Spleen (tissue), 11 donors: ENCODE data around the gene PEAK3. TPM values are rescaled to one million over a fixed set of nuclear protein-coding genes. Genes with fewer than 3 reads are reported as not detected.

ENCODE experiments used
- DNase-seq: peaks from one replicate; pipeline ENCODE4 v3.0.0-alpha.2; 2020
- H3K27ac ChIP-seq, 8 donors: fragments of 200-600 bp; sonication (generic) in 7 of 8; 1 replicate in 4 of 8; 2 replicates in 4 of 8; pipeline versions ENCODE4 v1.5.0 to v1.8.0; 2016 to 2021; ENCODE audit warnings: inconsistent platforms in 4 of 8, mild to moderate bottlenecking in 4 of 8, moderate library complexity in 1 of 8
- H3K27me3 ChIP-seq, 7 donors: fragments of 200-600 bp; sonication (generic) in 6 of 7; replicated peaks in 1 of 7; 1 replicate in 4 of 7; 2 replicates in 3 of 7; pipeline versions ENCODE4 v1.5.0 to v1.8.0; 2016 to 2021; ENCODE audit warnings: inconsistent platforms in 3 of 7, mild to moderate bottlenecking in 1 of 7
- H3K36me3 ChIP-seq, 6 donors: fragments of 200-600 bp; sonication (generic) in 5 of 6; 1 replicate in 4 of 6; 2 replicates in 2 of 6; pipeline versions ENCODE4 v1.5.0 to v1.8.0; 2016 to 2021; ENCODE audit warnings: inconsistent platforms in 2 of 6
- H3K4me1 ChIP-seq, 6 donors: fragments of 200-600 bp; sonication (generic) in 5 of 6; 1 replicate in 3 of 6; 2 replicates in 3 of 6; pipeline versions ENCODE4 v1.5.0 to v1.8.0; 2016 to 2021; ENCODE audit warnings: inconsistent platforms in 3 of 6
- H3K4me3 ChIP-seq, 8 donors: fragments of 200-600 bp; sonication (generic) in 7 of 8; 1 replicate in 4 of 8; 2 replicates in 4 of 8; pipeline versions ENCODE4 v1.5.0 to v1.8.0; 2016 to 2021; ENCODE audit warnings: inconsistent platforms in 4 of 8, mild to moderate bottlenecking in 4 of 8, moderate library complexity in 2 of 8
- H3K9me3 ChIP-seq, 8 donors: fragments of 200-600 bp; sonication (generic) in 7 of 8; 1 replicate in 4 of 8; 2 replicates in 4 of 8; pipeline versions ENCODE4 v1.5.0 to v1.8.0; 2016 to 2021; ENCODE audit warnings: inconsistent platforms in 4 of 8
- CTCF ChIP-seq, 11 experiments: fragments of 200-600 bp in 7 of 11; fragments of 450-650 bp in 4 of 11; sonication (generic) in 4 of 11; IDR thresholded peaks in 8 of 11; conservative IDR thresholded peaks in 3 of 11; 1 replicate in 7 of 11; 2 replicates in 4 of 11; pipeline versions ENCODE4 v1.4.0 to v1.8.0; 2016 to 2021; ENCODE audit warnings: antibody characterized with exemption in 11 of 11, inconsistent platforms in 4 of 11, mild to moderate bottlenecking in 1 of 11
- POLR2A ChIP-seq, 3 donors: fragments of 450-650 bp; IDR thresholded peaks; one replicate each; pipeline ENCODE4 v1.5.1; 2017; ENCODE audit warnings: antibody characterized with exemption in 3 of 3, mild to moderate bottlenecking in 1 of 3
- POLR2AphosphoS5 ChIP-seq, 3 donors: sonication (generic); formaldehyde crosslinking; IDR thresholded peaks; one replicate each; pipeline ENCODE4 v1.5.1; 2017; ENCODE audit warnings: antibody characterized with exemption in 3 of 3
- WGBS, 5 donors: extraction: QIAGEN DNeasy Blood & Tissue Kit in 3 of 5; methylation state at CpG; one replicate each; pipeline versions ENCODE4 v1.1.5 to v1.1.7; 2013 to 2018; 5-methylcytosine and 5-hydroxymethylcytosine counted together
- intact Hi-C: fragments of 100-400 bp; cut with DNase I; formaldehyde crosslinking; loops from one replicate; pipeline ENCODE4 v1.15.0; 2023; ENCODE audit warnings: low total_unique reads
- polyA plus RNA-seq, 3 donors: library from polyadenylated mRNA; stranded (reverse); fragments of 200-250 nt; gene quantifications; one replicate each; pipeline ENCODE4 v1.2.1, GENCODE V29; 2013
- total RNA-seq, 7 donors: library from RNA; depleted of rRNA in 3 of 7; stranded (reverse); fragments of >200 nt in 3 of 7; fragmentation: NEBNext Ultra II Directional in 4 of 7; extraction: Animal tissue kit (Norgen Biotek cat#: 25700) in 4 of 7; gene quantifications; one replicate each; pipeline versions ENCODE4 v1.1.0 to v1.2.1, GENCODE V29; 2016 to 2021
- donor health status: healthy with polysubstance abuse.
- donor health status: DM: no; HTN: no; CAD: no; lungs with moderate emphysema.
- donor health status: DM: no; HTN: no; CAD: no.
- donor health status: Bipolar disorder and iron deficiency.
- donor health status: healthy.
- donor health status: DM: no; HTN: no; CAD: no.
- donor health status: DM: yes; HTN: yes; CAD: no.

The PEAK3 gene
- total and polyA plus RNA-seq, 10 donors: 0.30 to 17.4 (median 6.4) TPM

- H3K27ac ChIP-seq: no peak overlapping the region
- H3K36me3 ChIP-seq: peaks cover 12 to 63% (median 53%) of the 10 kb centered on the region in 6 donors
- DNase-seq: no peak
- H3K9me3 ChIP-seq: no peaks in the 10 kb centered on the region
- no peak overlapping the region for H3K4me3 ChIP-seq
- TF ChIP-seq POLR2AphosphoS5 (IDR thresholded peaks at IDR 0.05): no peak
- no peak for TF ChIP-seq CTCF (IDR thresholded peaks at IDR 0.05 in 8 of 11, conservative IDR thresholded peaks at IDR 0.05 in 3 of 11)
- TF ChIP-seq POLR2A (IDR thresholded peaks at IDR 0.05): no peak
- intact Hi-C loops: no loop called here
- peaks cover 11 to 43% (median 41%) of the 10 kb centered on the region in 7 donors for H3K27me3 ChIP-seq
- WGBS, 5 donors: 82 to 88% (median 86%) methylated on average over 9 to 21 of the region's 21 CpGs
- peaks cover 19 to 70% (median 43%) of the 10 kb centered on the region in 6 donors for H3K4me1 ChIP-seq
Observed at GRCh38 chr19:2248136-2249009, 33.6 kb downstream of the PEAK3 start.

GRCh38 chr19:2247433-2248101, 34.4 kb downstream of the PEAK3 start:
- DNase-seq: no peak
- Histone ChIP-seq H3K9me3 (no peaks in the 10 kb centered on the region), H3K4me3 (no peak overlapping the region), H3K27me3 (peaks cover 11 to 35% (median 33%) of the 10 kb centered on the region in 7 donors), H3K4me1 (peaks cover 16 to 70% (median 43%) of the 10 kb centered on the region in 6 donors), H3K36me3 (peaks cover 12 to 72% (median 56%) of the 10 kb centered on the region in 6 donors), H3K27ac (no peak overlapping the region)
- intact Hi-C loops: no loop called here
- TF ChIP-seq POLR2AphosphoS5 (IDR thresholded peaks at IDR 0.05) (peak in 1 of 3 donors; percentile 24), CTCF (IDR thresholded peaks at IDR 0.05 in 8 of 11, conservative IDR thresholded peaks at IDR 0.05 in 3 of 11) (no peak)
- WGBS, 5 donors: 86 to 96% (median 91%) methylated on average over 16 to 28 of the region's 28 CpGs

GRCh38 chr19:2246801-2247361, 35.1 kb downstream of the PEAK3 start:
- DNase-seq: no peak
- Histone ChIP-seq H3K36me3 (peaks cover 12 to 78% (median 57%) of the 10 kb centered on the region in 6 donors), H3K27ac (no peak overlapping the region), H3K9me3 (no peaks in the 10 kb centered on the region), H3K4me1 (peaks cover 16 to 70% (median 43%) of the 10 kb centered on the region in 6 donors), H3K27me3 (peaks cover 7 to 28% (median 27%) of the 10 kb centered on the region in 7 donors), H3K4me3 (no peak overlapping the region)
- TF ChIP-seq POLR2A (IDR thresholded peaks at IDR 0.05) (no peak), CTCF (IDR thresholded peaks at IDR 0.05 in 8 of 11, conservative IDR thresholded peaks at IDR 0.05 in 3 of 11) (no peak), POLR2AphosphoS5 (IDR thresholded peaks at IDR 0.05) (peak in 1 of 3 donors; percentile 58)
- intact Hi-C loops: no loop called here
- WGBS, 5 donors: 69 to 95% (median 86%) methylated on average over 13 to 26 of the region's 26 CpGs
